MG63 (cell line): ENCODE data around the gene MICALL2. TPM values are rescaled to one million over a fixed set of nuclear protein-coding genes. Genes with fewer than 3 reads are reported as not detected.

ENCODE experiments used
- DNase-seq: peaks from one replicate; pipeline ENCODE4 v3.0.0-alpha.2; 2020
- H3K27me3 ChIP-seq: fragments of 250-450 bp; sonication (Bioruptor Pico); 2 replicates; pipeline ENCODE4 v1.5.1; 2020; ENCODE audit warnings: mild to moderate bottlenecking, moderate library complexity
- H3K36me3 ChIP-seq: fragments of 250-450 bp; sonication (Bioruptor Pico); 2 replicates; pipeline ENCODE4 v1.5.1; 2020; ENCODE audit warnings: mild to moderate bottlenecking, moderate library complexity
- H3K4me3 ChIP-seq: fragments of 250-450 bp; sonication (Bioruptor Pico); 2 replicates; pipeline ENCODE4 v1.5.1; 2020; ENCODE audit warnings: mild to moderate bottlenecking, moderate library complexity
- H3K9me3 ChIP-seq: fragments of 250-450 bp; sonication (Bioruptor Pico); 2 replicates; pipeline ENCODE4 v1.5.1; 2020; ENCODE audit warnings: mild to moderate bottlenecking, moderate library complexity
- total RNA-seq: library from RNA; depleted of rRNA; stranded (reverse); fragments of >200 nt; shearing (Covaris generic); gene quantifications from 2 replicates; pipeline ENCODE4 v1.2.3, GENCODE V29; 2014; ENCODE audit warnings: low replicate concordance

The MICALL2 gene
- total RNA-seq, 1 experiment from 2014 or later: 13.5 TPM

- Histone ChIP-seq H3K9me3 (no peaks in the 10 kb centered on the region), H3K4me3 (no peak overlapping the region), H3K36me3 (peaks cover 4% of the 10 kb centered on the region; the same call in 1 of the 2 replicates), H3K27me3 (no peaks in the 10 kb centered on the region)
- DNase-seq: no peak
Observed at GRCh38 chr7:1480670-1481069, 21.4 kb upstream of the MICALL2 start.

GRCh38 chr7:1479287-1479686, 20.0 kb upstream of the MICALL2 start:
- H3K9me3 ChIP-seq: no peaks in the 10 kb centered on the region
- H3K27me3 ChIP-seq: no peaks in the 10 kb centered on the region
- peaks cover 4% of the 10 kb centered on the region; the same call in 1 of the 2 replicates for H3K36me3 ChIP-seq
- no peak for DNase-seq
- no peak overlapping the region for H3K4me3 ChIP-seq

- Histone ChIP-seq H3K4me3 (no peak overlapping the region), H3K36me3 (peaks cover 8% of the 10 kb centered on the region), H3K27me3 (no peaks in the 10 kb centered on the region), H3K9me3 (no peaks in the 10 kb centered on the region)
- no peak for DNase-seq
Observed at GRCh38 chr7:1478480-1478879, 19.2 kb upstream of the MICALL2 start.

GRCh38 chr7:1476859-1477258, 17.6 kb upstream of the MICALL2 start:
- DNase-seq: no peak
- Histone ChIP-seq H3K36me3 (peaks cover 8% of the 10 kb centered on the region), H3K9me3 (no peaks in the 10 kb centered on the region), H3K4me3 (no peak overlapping the region), H3K27me3 (no peaks in the 10 kb centered on the region)

GRCh38 chr7:1475991-1476390, 16.7 kb upstream of the MICALL2 start:
- Histone ChIP-seq H3K4me3 (no peak overlapping the region), H3K9me3 (no peaks in the 10 kb centered on the region), H3K36me3 (peaks cover 8% of the 10 kb centered on the region), H3K27me3 (no peaks in the 10 kb centered on the region)
- no peak for DNase-seq

- DNase-seq: no peak
- Histone ChIP-seq H3K36me3 (peaks cover 8% of the 10 kb centered on the region), H3K27me3 (no peaks in the 10 kb centered on the region), H3K9me3 (no peaks in the 10 kb centered on the region), H3K4me3 (no peak overlapping the region)
Observed at GRCh38 chr7:1475393-1475792, 16.1 kb upstream of the MICALL2 start.

- no peak for DNase-seq
- Histone ChIP-seq H3K4me3 (no peak overlapping the region), H3K36me3 (peaks cover 10% of the 10 kb centered on the region), H3K9me3 (no peaks in the 10 kb centered on the region), H3K27me3 (no peaks in the 10 kb centered on the region)
Observed at GRCh38 chr7:1474736-1475135, 15.5 kb upstream of the MICALL2 start.

GRCh38 chr7:1473864-1474512, 14.7 kb upstream of the MICALL2 start:
- Histone ChIP-seq H3K4me3 (no peak overlapping the region), H3K36me3 (peaks cover 10% of the 10 kb centered on the region), H3K9me3 (no peaks in the 10 kb centered on the region), H3K27me3 (no peaks in the 10 kb centered on the region)
- DNase-seq: peak; percentile 77

- peaks cover 10% of the 10 kb centered on the region for H3K36me3 ChIP-seq
Observed at GRCh38 chr7:1470901-1471300, 11.6 kb upstream of the MICALL2 start.

GRCh38 chr7:1468643-1469298, 9.5 kb upstream of the MICALL2 start:
- Histone ChIP-seq H3K36me3 (peaks cover 7% of the 10 kb centered on the region), H3K9me3 (no peaks in the 10 kb centered on the region), H3K4me3 (no peak overlapping the region), H3K27me3 (no peaks in the 10 kb centered on the region)
- no peak for DNase-seq

More at GRCh38 chr7:1470901-1471300, 11.6 kb upstream of the MICALL2 start:
- H3K9me3 ChIP-seq: no peaks in the 10 kb centered on the region
- no peak for DNase-seq
- H3K4me3 ChIP-seq: no peak overlapping the region
- no peaks in the 10 kb centered on the region for H3K27me3 ChIP-seq

GRCh38 chr7:1468203-1468602, 8.9 kb upstream of the MICALL2 start:
- Histone ChIP-seq H3K4me3 (no peak overlapping the region), H3K9me3 (no peaks in the 10 kb centered on the region), H3K36me3 (peaks cover 2% of the 10 kb centered on the region; the same call in 1 of the 2 replicates), H3K27me3 (no peaks in the 10 kb centered on the region)
- DNase-seq: no peak

GRCh38 chr7:1466524-1467271, 7.4 kb upstream of the MICALL2 start:
- no peak overlapping the region for H3K4me3 ChIP-seq
- 0 out of 2 replicates have a peak, but pooled peaks cover 2% of the 10 kb centered on the region for H3K36me3 ChIP-seq
- peak; percentile 48 for DNase-seq
- no peaks in the 10 kb centered on the region for H3K27me3 ChIP-seq
- no peaks in the 10 kb centered on the region for H3K9me3 ChIP-seq

- H3K36me3 ChIP-seq: no peaks in the 10 kb centered on the region
- H3K9me3 ChIP-seq: no peaks in the 10 kb centered on the region
- no peak overlapping the region for H3K4me3 ChIP-seq
- H3K27me3 ChIP-seq: no peaks in the 10 kb centered on the region
- no peak for DNase-seq
Observed at GRCh38 chr7:1464694-1465093, 5.4 kb upstream of the MICALL2 start.

GRCh38 chr7:1463676-1464223, 4.5 kb upstream of the MICALL2 start:
- DNase-seq: no peak
- H3K27me3 ChIP-seq: no peaks in the 10 kb centered on the region

GRCh38 chr7:1461646-1462375, 2.5 kb upstream of the MICALL2 start:
- no peak overlapping the region for H3K4me3 ChIP-seq
- no peaks in the 10 kb centered on the region for H3K27me3 ChIP-seq
- H3K9me3 ChIP-seq: no peaks in the 10 kb centered on the region
- no peak for DNase-seq
- H3K36me3 ChIP-seq: no peaks in the 10 kb centered on the region; the same call in 1 of the 2 replicates

More at GRCh38 chr7:1463676-1464223, 4.5 kb upstream of the MICALL2 start:
- H3K36me3 ChIP-seq: no peaks in the 10 kb centered on the region
- H3K9me3 ChIP-seq: no peaks in the 10 kb centered on the region
- H3K4me3 ChIP-seq: no peak overlapping the region

GRCh38 chr7:1460821-1461645, 1.8 kb upstream of the MICALL2 start:
- Histone ChIP-seq H3K36me3 (no peaks in the 10 kb centered on the region; the same call in 1 of the 2 replicates), H3K9me3 (no peaks in the 10 kb centered on the region), H3K4me3 (no peak overlapping the region), H3K27me3 (no peaks in the 10 kb centered on the region)
- no peak for DNase-seq
